GM21390 (cell line): ENCODE data around the gene ISOC1.

ENCODE experiments used
- ATAC-seq: cut with Tn5 transposase; IDR thresholded peaks from one replicate; pipeline ENCODE4 v1.9.1; 2021; ENCODE audit not compliant: unreplicated experiment

The ISOC1 gene

DNA sequence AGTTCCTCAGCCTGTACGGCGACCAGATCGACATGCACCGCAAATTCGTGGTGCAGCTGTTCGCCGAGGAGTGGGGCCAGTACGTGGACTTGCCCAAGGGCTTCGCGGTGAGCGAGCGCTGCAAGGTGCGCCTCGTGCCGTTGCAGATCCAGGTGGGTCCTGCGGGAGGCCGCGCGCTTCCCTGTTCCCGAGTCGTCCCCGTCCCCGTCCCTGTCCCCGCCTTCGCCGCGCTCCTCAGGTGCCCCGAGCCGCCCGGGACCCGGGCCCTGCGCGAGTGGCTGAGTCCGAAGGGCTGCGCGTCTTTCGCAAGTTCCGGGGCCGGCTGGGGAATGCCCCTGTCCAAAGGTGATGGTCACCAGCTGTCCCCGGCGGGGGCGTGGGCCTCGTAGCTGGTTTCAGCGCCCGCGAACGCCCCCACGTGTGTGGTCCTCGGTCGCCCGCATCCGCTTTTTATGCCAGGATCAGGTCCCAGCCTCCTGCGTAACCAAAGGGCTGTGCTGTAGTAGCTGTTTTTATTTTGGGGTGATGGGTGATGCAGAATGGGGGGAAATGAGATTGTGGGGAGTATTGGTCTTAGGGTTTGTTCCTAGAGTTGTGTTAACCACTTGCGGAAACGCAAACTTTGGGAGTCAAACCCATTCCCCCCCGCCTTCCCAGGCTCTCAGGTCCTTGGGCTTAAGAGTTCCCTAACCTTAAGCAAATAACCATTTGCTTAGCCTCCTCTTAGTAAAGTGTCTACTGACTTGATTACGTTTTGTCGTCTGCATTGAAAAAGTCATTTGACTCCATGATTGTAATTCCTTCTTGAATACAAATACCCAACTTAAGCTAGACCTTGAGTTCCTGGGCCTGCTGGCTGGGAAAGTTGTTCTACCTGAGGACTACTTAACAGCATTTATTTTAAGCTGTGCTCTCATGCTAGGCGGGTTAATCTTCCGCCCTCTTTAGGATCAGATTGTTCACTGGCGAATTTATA, 663 bp downstream of the ISOC1 start:
- ATAC-seq, result peak; percentile 39

GRCh38 chr5:129096382-129096991, 1.9 kb downstream of the ISOC1 start:
- no peak for ATAC-seq

- ATAC-seq, result no peak
Measured at GRCh38 chr5:129097498-129098296, 3.1 kb downstream of the ISOC1 start.

GRCh38 chr5:129098488-129099183, 4.1 kb downstream of the ISOC1 start:
- ATAC-seq, result no peak

- no peak for ATAC-seq
Measured at GRCh38 chr5:129099184-129099569, 4.6 kb downstream of the ISOC1 start.

GRCh38 chr5:129101794-129102193, 7.2 kb downstream of the ISOC1 start:
- no peak for ATAC-seq

- no peak for ATAC-seq
Measured at GRCh38 chr5:129103397-129103796, 8.8 kb downstream of the ISOC1 start.

- ATAC-seq, result no peak
Measured at GRCh38 chr5:129104915-129105455, 10.4 kb downstream of the ISOC1 start.

GRCh38 chr5:129107637-129108036, 13.1 kb downstream of the ISOC1 start:
- ATAC-seq, result no peak

DNA sequence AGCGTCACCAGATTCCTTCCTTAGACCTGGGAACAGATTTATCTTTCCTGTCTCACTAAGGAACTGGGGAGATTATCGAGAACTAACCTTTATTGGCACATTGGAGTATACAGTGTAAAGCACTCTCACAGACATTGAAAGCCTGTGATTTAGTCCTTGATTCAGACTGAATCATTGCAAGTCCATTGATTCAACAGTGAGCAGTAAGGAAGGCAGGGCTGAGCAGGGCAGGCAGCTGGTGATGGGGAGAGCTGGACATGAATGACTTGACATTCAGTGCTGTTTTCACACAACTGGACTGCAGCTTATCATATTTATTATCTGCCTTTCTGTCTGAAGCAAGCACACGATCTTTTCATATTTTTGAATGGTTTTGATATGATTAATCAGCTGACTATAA, 16.2 kb downstream of the ISOC1 start:
- no peak for ATAC-seq

GRCh38 chr5:129111351-129111750, 16.8 kb downstream of the ISOC1 start:
- ATAC-seq, result no peak

DNA sequence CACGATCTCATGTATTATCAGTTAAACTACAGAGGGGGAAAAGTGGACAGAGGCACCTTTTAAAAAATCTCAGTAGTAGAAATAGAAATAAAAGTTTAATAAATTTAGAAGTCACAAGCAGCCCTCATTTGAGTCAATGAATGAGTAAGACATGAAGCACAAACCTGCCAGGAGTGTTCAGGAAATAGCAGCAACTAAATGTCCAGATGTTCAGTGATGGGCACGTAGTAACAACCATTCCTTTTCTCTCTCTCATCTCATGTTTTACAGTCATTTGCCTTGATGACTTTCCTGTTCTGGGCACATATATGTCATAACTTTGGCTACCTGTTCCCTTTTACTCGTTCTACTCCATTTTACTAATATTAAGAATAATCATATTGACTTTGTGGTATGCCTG, 17.7 kb downstream of the ISOC1 start:
- ATAC-seq, result no peak

GRCh38 chr5:129113867-129114266, 19.3 kb downstream of the ISOC1 start:
- ATAC-seq, result no peak

DNA sequence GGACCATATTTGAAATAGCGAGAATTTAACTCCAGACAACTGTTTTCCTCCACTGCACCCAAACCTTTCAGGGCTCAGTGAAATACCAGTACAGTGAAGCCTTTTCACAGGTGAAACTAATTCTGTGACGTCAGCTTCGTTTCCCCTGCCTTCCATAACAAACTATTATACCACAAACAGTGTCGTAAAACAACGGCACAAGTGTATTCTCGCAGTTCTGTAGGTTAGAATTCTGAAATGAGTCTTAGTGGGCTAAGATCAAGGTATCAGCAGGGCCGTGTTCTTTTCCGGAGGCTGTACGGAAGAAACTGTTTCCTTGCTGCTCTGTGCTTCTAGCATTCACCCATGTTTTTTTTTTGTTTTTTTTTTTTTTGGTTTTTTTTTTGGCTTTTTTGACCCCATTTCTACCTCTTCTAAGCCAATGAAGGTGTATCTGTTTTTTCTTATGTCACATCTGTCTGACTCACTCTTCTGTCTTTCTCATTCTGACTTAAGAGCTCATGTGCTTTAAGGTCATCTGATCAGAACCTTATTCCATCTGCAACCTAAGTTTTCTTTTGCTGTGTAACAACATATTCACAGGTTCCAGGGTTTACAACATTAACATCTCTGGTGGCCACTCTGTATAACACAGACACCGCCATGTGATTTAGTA, 20.1 kb downstream of the ISOC1 start:
- ATAC-seq, result no peak

- no peak for ATAC-seq
Measured at GRCh38 chr5:129115680-129116079, 21.1 kb downstream of the ISOC1 start.

GRCh38 chr5:129116797-129117196, 22.2 kb downstream of the ISOC1 start:
- no peak for ATAC-seq

GRCh38 chr5:129118405-129118804, 23.9 kb downstream of the ISOC1 start:
- ATAC-seq, result no peak

DNA sequence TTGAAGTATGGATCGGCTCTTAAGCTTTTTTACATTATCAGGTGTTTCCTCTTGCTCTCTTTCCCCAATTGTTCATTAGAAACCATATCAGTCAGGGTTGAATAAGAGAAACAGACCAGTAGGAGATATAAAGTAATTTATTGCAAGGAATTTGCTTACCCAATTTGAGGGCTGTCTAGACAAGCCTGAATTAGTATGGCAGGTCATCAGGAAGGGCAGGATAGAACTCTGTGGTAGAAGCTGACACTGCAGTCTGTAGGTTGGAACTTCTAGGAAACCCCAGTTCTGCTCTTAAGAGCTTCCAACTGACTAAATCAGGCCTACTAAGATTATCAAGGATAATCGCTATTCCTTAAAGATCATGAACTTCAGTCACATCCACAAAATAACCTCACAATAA, 24.3 kb downstream of the ISOC1 start:
- ATAC-seq, result no peak

DNA sequence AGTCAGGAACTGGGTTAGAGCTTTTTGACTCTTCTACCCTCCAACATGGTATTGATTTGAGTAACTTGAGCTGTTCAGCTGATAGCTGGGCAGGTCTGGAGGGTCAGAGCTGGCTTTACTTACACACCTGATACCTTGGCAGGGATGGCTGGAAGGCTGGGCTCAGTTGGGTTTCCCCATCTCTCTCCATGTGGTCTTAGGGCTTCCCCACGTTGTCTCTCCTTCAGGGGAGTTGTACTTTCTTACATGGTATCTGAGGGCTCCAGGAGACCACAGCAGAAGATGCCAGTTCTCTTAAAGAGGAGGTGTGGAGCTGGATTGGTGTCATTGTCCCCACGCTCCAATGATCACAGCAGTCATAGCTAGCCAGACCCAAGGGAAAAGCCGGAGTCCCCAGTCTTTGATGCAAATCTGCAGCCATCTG, 25.6 kb downstream of the ISOC1 start:
- ATAC-seq, result peak; percentile 64

GRCh38 chr5:129122560-129122959, 28.0 kb downstream of the ISOC1 start:
- ATAC-seq, result no peak
